Measurements from ENCODE around the gene TNFAIP3.

DNA sequence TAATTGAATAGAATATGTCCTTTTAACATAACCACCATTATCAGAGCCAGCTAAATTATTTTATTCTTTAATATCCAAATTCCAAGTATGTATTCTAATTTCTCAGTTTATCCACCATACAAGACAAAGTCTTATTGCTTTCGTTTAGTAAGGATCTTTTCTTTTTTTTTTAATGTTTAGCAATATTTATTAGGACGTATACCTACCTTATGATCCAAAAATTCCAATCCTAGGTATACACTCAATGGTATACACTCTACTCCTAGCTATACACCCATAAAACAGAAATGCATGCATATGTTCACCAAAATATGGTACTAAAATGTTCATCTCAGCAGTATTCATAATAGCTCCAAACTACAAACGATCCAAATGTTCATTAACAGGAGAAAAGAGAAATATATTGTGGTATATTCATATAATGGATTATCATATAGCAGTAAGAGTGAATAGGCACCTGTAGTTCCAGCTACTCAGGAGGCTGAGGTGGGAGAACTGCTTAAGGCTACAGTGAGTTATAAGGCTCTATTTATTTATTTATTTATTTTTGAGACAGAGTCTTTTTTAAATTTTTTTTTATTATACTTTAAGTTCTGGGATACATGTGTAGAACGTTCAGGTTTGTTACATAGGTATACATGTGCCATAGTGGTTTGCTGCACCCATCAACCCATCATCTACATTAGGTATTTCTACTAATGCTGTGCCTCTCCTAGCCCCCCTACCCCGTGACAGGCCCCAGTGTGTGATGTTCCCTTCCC lies 17.3 kb downstream of the TNFAIP3 start:
- TF ChIP-seq, protein P1, sequence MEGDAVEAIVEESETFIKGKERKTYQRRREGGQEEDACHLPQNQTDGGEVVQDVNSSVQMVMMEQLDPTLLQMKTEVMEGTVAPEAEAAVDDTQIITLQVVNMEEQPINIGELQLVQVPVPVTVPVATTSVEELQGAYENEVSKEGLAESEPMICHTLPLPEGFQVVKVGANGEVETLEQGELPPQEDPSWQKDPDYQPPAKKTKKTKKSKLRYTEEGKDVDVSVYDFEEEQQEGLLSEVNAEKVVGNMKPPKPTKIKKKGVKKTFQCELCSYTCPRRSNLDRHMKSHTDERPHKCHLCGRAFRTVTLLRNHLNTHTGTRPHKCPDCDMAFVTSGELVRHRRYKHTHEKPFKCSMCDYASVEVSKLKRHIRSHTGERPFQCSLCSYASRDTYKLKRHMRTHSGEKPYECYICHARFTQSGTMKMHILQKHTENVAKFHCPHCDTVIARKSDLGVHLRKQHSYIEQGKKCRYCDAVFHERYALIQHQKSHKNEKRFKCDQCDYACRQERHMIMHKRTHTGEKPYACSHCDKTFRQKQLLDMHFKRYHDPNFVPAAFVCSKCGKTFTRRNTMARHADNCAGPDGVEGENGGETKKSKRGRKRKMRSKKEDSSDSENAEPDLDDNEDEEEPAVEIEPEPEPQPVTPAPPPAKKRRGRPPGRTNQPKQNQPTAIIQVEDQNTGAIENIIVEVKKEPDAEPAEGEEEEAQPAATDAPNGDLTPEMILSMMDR (IDR thresholded peaks at IDR 0.05), result no peak
- no peak for TF ChIP-seq POLR2A (IDR thresholded peaks at IDR 0.05)

All from thyroid gland (tissue), 4 donors.